Measurements from ENCODE around the gene LGR4. TPM values are rescaled to one million over a fixed set of nuclear protein-coding genes. Genes with fewer than 3 reads are reported as not detected.
"Not testable (repeated sequence)": the region's sequence is repeated elsewhere in the genome, so short reads cannot be mapped to it uniquely, and the experiment has no call there.

Gene LGR4
- total and polyA plus RNA-seq, 3 donors from 2014 or later: 33.0 to 120 (median 95.9) TPM

DNA sequence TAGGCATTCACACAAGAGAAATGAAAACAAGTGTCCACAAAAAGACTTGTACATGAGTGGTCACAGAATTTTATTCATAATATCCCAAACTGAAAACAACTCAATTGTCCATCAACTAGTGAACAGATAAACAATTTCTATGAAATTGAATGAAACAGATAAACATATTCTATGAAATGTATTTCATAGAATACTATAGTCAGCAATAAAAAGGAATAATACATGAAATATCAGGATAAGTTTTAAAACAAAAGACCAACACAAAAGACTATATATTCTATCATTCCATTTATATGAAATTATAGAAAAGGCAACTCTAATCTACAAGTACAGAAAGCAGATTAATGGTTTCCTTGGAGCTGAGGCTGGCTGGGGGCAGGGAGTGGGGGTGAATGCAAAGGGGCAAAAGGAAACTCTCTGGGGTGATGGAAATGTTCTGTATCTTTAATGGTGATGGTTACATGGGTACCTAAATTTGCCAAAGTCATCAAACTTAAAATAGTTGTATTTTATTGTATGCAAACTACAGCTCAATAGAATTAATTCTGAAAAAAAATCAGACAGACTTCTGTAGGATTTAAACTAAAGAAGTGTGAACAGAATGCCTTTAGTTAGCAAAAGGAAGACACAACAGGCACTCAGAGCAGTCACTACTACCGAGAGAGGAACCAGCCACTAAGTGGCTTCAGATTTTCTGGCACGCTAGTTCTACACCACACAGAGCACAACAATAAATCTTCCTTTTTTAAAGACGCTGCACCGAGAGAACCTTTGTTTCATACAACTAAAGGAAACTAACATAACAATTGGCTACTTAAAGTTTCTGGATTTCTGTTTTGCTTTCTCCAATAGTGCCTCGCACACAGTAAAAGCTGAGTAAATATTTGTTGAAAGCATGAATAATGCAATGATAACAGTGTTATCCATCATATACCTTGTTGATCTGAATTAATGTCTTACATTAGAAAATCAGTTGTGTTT is 124.9 kb downstream of the LGR4 start:
- intact Hi-C loops (cut with DNase I; ENCODE audit: low total_unique reads): no loop called here
- Histone ChIP-seq H3K27ac (no peak overlapping the region), H3K9me3 (no peaks in the 10 kb centered on the region), H3K36me3 (ENCODE audit: low read depth, missing control alignments) (no peaks in the 10 kb centered on the region), H3K4me3 (no peak overlapping the region), H3K27me3 (no peaks in the 10 kb centered on the region), H3K4me1 (peaks cover 4% of the 10 kb centered on the region)
- TF ChIP-seq POLR2A (IDR thresholded peaks at IDR 0.05): no peak
- TF ChIP-seq, protein P1, sequence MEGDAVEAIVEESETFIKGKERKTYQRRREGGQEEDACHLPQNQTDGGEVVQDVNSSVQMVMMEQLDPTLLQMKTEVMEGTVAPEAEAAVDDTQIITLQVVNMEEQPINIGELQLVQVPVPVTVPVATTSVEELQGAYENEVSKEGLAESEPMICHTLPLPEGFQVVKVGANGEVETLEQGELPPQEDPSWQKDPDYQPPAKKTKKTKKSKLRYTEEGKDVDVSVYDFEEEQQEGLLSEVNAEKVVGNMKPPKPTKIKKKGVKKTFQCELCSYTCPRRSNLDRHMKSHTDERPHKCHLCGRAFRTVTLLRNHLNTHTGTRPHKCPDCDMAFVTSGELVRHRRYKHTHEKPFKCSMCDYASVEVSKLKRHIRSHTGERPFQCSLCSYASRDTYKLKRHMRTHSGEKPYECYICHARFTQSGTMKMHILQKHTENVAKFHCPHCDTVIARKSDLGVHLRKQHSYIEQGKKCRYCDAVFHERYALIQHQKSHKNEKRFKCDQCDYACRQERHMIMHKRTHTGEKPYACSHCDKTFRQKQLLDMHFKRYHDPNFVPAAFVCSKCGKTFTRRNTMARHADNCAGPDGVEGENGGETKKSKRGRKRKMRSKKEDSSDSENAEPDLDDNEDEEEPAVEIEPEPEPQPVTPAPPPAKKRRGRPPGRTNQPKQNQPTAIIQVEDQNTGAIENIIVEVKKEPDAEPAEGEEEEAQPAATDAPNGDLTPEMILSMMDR (IDR thresholded peaks at IDR 0.05): no peak
- 47 to 51% methylated on average over 5 of the region's 5 CpGs for WGBS, 2 donors
- DNase-seq: no peak

DNA sequence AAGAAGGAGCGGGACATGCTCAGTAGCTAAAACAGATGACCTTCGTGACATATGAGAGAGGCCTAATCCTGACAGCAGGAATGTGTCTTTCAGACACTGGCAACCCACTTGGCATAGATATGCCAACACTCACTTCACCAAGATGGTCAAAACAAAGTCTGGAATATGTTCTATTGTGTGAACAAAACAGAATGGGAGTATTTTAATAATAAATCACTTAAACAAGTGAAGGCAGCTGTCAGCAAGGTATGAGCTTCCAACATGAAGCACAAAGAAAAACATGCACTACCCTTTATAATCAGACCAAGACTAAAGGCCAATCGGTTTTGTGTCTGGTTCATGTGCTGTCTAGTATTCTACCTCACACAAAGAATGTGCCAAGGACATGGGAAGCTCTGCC is 132.6 kb downstream of the LGR4 start:
- DNase-seq: no peak
- 81 to 90% methylated on average over 3 of the region's 3 CpGs for WGBS, 2 donors
- TF ChIP-seq, protein P1 (IDR thresholded peaks at IDR 0.05): no peak
- no peak for TF ChIP-seq POLR2A (IDR thresholded peaks at IDR 0.05)
- no peak overlapping the region for H3K27ac ChIP-seq
- H3K27me3 ChIP-seq: no peaks in the 10 kb centered on the region
- intact Hi-C loops (cut with DNase I; ENCODE audit: low total_unique reads): no loop called here
- peaks cover 4% of the 10 kb centered on the region for H3K4me1 ChIP-seq
- H3K36me3 ChIP-seq (ENCODE audit: low read depth, missing control alignments): no peaks in the 10 kb centered on the region
- H3K9me3 ChIP-seq: no peaks in the 10 kb centered on the region
- no peak overlapping the region for H3K4me3 ChIP-seq

DNA sequence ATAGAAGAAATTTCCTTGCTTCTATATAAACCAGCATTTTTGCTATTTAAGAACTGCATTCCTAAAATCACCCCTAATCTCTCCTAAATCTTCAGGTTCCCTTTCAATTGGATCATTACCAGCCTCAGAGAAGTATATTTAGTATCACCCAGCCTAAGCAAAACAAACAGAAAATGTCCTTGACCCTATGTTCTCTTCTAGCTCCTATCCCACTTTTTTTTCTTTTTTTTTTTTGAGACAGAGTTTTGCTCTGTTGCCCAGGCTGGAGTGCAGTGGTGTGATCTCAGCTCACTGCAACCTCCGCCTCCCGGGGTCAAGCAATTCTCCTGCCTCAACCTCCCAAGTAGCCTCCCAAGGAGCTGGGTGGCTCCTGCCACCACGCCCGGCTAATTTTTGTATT is 137.8 kb downstream of the LGR4 start:
- DNase-seq: not testable (repeated sequence)
- 35 to 75% methylated on average over 4 of the region's 4 CpGs for WGBS, 2 donors

DNA sequence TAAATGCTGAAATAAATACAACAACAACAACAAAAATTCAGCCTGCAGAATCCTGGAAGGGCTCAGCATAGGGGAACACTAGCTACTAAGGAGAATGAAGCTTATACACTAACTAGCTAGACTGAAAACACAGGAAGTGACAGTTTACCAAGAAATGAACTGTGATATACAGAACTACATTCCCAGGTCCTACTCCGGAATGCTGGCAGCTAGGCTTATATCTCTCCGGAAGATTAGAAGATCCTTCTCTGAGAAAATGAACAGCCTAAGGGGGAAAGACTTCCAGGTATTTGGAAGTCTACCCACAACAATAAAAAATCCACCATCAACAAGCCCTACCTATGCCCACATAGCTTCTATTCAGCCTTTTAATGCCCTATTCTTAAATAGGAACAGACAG is 140.6 kb downstream of the LGR4 start:
- DNase-seq: no peak
- Histone ChIP-seq H3K36me3 (ENCODE audit: low read depth, missing control alignments) (no peaks in the 10 kb centered on the region), H3K27me3 (no peaks in the 10 kb centered on the region), H3K9me3 (no peaks in the 10 kb centered on the region), H3K4me3 (no peak overlapping the region), H3K4me1 (peaks cover 15% of the 10 kb centered on the region), H3K27ac (no peak overlapping the region)
- intact Hi-C loops (cut with DNase I; ENCODE audit: low total_unique reads): no loop called here
- TF ChIP-seq, protein P1 (IDR thresholded peaks at IDR 0.05): no peak
- TF ChIP-seq POLR2A (IDR thresholded peaks at IDR 0.05): no peak
- 41 to 63% methylated on average over 2 of the region's 2 CpGs for WGBS, 2 donors

More for the DNA sequence above, 137.8 kb downstream of the LGR4 start:
- H3K4me3 ChIP-seq; H3K36me3 ChIP-seq (ENCODE audit: low read depth, missing control alignments); H3K9me3 ChIP-seq; H3K27me3 ChIP-seq; intact Hi-C loops (cut with DNase I; ENCODE audit: low total_unique reads): not testable (repeated sequence)
- H3K4me1 ChIP-seq: peaks cover 15% of the 10 kb centered on the region
- H3K27ac ChIP-seq: peak overlapping the region in 1 of 2 donors; percentile 42

DNA sequence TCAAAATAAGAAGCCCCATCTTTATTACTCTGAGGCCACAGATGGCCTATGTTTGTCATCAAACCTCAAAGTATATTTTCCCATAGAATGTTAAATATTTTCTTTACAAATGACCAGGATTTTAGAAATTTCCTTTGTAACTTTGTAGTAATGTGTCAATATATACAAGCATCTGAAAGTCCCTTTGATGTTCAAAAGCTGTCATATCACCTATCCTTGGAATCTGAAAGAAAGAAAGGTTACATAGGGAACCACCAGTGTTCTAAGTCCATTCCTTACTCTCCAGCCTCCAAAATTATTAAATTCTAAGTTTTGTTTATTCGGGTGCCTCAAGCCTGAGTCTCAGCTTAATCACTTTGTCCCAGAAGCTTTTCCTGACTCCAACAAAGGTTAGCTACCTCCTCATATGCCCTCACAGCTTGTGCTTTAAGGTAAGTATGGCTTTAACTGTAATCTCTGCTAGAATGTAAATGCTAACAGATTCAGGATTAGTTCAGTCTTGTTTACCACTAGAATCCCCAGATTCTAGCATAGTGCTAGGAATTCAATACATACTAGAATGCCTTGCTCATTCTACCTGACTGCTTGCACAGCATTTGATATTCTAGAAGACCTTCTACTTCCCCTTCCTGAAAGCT is 141.8 kb downstream of the LGR4 start:
- Histone ChIP-seq H3K27ac (no peak overlapping the region), H3K27me3 (no peaks in the 10 kb centered on the region), H3K4me1 (peaks cover 15% of the 10 kb centered on the region), H3K9me3 (no peaks in the 10 kb centered on the region), H3K36me3 (ENCODE audit: low read depth, missing control alignments) (no peaks in the 10 kb centered on the region), H3K4me3 (no peak overlapping the region)
- no peak for DNase-seq
- intact Hi-C loops (cut with DNase I; ENCODE audit: low total_unique reads): no loop called here
- no peak for TF ChIP-seq POLR2A (IDR thresholded peaks at IDR 0.05)
- TF ChIP-seq, protein P1 (IDR thresholded peaks at IDR 0.05): no peak
- WGBS, 2 donors: 89 to 94% methylated on average over 1 of the region's 1 CpG

Measured in testis (tissue), 3 donors.